Endometrial microvascular endothelial cells (primary cell): Measurements from ENCODE around the gene NDUFS5. TPM values are rescaled to one million over a fixed set of nuclear protein-coding genes. Genes with fewer than 3 reads are reported as not detected.
"Not testable (repeated sequence)": the region's sequence is repeated elsewhere in the genome, so short reads cannot be mapped to it uniquely, and the experiment has no call there.

ENCODE experiments used
- in situ Hi-C: cut with HindIII; loops from 2 replicates; pipeline ENCODE4 v1.10.0; 2017; ENCODE audit warnings: low sequenced_read_pairs, low pct_unique_long_range_greater_than_20kb; ENCODE audit errors: inconsistent ontology term
- total RNA-seq: library from RNA; depleted of rRNA; stranded (reverse); fragments of >200 nt; gene quantifications from one replicate; pipeline ENCODE4 v1.2.3, GENCODE V29; 2015; ENCODE audit errors: inconsistent ontology term

Gene NDUFS5
- 487 TPM for total RNA-seq

DNA sequence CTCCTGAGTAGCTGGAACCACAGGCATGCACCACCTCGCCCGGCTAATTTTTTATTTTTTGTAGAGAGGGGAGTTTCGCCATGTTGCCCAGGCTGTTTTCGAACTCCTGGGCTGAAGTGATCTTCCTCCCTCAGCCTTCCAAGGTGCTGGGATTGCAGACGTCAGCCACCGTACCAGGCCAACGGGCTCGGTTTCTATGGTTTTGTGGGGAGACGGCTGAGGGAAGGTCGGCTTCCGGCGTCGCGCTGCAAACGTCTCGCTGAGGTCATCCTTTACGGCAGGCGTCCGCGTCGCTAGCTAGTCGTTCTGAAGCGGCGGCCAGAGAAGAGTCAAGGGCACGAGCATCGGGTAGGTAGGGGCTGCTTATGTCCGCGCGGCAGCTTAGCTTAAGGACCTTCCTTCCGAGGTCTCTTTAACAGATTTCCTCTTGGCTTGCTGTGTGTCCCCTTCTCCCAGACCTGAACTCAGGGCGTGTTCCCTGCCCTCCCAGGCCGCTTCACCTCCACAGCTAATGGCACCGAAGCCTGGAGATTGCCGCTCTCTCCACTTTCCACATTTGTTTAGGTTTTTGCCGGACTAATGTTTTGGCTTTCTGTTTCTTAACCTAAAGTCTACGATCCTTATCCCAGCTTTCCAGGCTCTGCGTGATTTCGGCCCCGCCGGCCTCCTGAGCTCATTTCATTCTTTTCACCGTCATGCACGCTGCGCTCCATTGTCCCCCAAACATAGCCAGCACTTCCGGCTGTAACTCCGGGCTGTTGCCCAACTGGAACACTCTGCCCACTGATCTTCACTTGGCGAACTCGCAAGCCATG lies at the start of gene NDUFS5:
Gene NDUFS5 (plus strand): TSS at position 300 of the 815 bp plus-strand sequence. CDS start 2,375 bp downstream, outside the sequence.
- in situ Hi-C loops = no loop called here

DNA sequence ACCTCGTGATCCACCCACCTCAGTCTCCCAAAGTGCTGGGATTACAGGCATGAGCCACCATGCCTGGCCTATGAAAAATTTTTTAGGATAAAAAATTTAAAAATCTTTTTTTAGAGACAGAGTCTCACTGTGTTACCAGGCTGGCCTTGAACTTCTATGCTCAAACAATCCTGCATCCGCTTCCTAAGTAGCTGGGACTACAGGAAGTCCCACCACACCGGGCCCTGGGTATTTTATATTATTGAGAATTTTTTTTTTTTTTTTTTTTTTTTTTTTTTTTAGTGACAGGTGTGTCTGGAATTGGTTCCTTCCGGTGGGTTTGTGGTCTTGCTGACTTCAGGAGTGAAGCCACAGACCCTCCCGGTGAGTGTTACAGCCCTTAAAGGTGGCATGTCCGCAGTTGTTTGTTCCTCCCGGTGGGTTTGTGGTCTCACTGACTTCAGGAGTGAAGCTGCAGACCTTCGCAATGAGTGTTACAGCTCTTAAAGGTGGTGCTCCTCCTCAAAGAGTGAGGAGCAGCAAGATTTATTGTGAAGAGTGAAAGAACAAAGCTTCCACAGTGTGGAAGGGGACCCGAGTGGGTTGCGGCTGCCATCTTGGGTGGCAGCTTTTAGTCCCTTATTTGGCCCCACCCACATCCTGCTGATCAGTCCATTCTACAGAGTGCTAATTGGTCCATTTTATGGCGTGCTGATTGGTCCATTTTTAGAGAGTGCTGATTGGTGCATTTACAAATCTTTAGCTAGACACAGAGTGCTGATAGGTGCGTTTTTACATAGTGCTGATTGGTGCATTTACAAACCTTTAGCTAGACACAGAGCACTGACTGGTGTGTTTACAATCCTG lies 48.5 kb upstream of the NDUFS5 start:
- in situ Hi-C loops = not testable (repeated sequence)

DNA sequence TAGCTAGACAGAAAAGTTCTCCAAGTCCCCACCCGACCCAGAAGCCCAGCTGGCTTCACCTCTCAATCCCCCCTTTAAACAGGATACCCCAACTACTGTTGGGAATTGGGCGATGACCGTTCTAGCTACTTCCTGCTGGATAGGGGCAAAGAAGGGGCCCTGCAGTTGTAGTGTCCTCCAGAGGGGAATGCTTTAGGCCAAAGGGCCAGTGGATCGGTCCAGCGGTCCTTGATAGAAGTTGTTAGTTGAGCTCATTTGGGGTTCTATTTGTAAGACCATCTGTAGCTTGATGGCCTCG lies 48.0 kb upstream of the NDUFS5 start:
- in situ Hi-C loops = not testable (repeated sequence)

DNA sequence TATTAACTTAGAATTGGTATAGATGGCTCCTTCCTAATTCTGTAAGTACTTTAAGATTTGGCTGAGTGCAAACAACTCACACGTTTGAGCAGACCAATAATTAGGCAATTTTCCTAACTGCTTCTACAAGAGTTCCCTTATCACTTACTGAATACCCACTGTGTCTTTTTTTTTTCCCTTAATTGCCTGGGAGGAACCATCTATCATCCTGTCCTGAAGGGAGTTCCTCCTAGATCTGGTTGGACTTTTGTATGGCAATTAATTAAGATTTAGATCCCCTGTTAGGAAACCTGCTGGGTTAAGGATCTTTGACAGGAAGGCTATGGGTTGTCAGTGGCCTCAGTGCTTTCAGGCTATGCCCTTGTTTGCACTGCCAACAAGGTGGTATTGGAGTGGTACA lies 46.8 kb upstream of the NDUFS5 start:
- in situ Hi-C loops = not testable (repeated sequence)

DNA sequence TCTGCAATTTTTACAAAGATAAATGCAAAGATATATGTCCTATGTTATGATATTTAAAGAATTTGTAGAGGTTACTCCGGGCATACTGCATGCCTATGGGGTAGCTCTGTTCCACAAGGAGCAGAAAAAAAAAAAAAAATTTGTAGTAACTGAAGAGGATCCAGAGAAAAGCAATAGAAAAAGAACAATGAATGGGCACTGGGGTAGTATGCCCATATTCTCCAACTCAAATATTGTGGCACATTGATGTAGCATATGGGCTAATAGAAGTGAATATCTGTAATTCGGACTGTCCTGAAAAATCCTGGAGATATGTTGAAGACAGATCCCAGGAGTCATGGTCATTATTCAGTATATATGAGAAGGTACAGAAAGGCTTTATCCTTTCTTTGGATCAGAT lies 36.2 kb upstream of the NDUFS5 start:
- in situ Hi-C loops = no loop called here

DNA sequence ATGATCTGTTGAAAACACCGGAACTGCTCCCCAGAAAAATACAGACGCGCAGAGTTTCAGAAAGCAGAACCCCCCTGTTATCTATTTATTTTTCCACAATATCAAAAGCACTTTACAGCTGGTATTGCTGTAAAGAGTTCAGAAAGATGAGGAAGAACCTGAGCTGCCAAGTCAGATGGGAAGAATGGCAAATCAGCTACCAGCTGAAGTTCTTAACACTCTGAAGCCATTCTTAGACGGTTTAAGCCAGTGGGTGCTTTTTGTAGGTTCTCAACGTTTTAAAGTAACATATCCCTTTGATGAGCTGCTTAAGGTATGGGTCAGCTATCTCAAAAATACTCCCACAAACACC lies 35.8 kb upstream of the NDUFS5 start:
- in situ Hi-C loops = no loop called here

DNA sequence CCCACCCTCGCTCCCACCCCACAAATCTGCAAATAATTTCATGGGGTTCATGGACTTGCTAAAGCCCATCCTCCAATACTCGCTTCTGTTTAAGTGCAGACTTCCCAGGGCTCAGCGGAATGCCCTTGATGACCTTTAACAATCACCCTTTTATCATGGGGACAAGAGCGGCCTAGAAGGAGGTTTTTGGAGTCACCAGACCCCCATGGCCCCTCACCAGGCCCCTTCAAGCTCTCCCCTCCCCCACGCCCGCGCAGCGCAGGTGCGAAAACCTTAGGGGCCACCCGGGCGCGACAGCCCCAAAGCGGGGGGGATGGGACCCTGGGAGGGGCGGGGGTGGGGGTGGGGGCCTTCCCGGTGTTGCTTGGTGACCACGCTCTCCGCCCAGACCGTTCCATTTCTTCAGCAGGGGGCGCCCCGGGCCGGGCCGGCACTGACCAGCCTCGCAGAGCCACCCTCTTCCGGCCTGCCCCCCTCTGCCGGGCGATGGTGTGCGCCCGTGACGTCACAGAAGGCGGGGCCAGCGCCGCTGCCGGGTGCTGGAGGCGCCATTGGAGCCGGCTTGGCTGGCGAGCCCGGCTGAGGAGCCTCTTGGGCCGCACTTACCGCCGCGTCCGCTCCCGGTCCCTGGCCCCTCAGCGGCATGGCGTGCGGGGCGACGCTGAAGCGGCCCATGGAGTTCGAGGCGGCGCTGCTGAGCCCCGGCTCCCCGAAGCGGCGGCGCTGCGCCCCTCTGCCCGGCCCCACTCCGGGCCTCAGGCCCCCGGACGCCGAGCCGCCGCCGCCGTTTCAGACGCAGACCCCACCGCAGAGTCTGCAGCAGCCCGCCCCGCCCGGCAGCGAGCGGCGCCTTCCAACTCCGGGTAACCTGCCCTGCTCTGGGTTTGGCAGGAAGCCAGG lies 35.2 kb upstream of the NDUFS5 start, which contains the start of gene AKIRIN1:
Gene AKIRIN1 (plus strand): TSS at position 539 of the 900 bp plus-strand sequence. CDS start 105 bp downstream, at position 644.
- in situ Hi-C loops = no loop called here

DNA sequence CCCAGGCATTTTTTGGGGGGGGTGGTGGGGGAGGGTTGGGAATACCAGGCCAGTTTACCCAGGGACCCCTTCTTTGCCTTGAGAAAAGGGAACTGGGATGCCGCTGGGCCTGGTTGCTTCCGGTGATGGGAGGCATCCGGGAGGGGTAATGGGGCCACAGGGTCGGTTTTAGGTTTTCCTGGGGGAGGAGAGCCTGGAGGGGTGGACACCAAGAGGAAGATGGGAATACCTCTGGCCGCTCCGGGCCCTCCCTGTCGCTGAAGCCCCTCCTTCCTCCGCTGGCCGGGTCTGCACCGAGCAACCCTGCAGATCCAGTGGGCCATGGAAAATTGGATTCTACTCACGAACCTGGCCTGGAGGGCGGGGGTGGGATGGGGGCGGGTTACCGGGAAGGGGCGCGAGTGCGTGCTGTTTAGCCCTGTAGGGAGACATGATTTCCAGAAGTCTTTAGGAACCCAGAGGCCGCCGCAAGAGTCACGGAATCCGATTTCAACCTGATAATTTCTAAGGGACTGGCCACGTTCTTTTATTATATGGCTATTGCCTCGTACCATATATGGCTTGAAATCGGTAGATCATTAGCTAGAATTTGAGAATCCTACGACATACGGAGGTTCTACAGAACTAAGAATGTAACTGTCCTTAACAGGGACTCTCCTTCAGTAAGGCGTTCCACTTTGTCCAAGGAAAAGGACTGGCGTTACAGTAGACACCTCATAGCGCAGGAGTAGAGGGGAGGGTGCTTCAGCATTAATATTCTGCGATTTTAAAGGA lies 34.3 kb upstream of the NDUFS5 start:
- in situ Hi-C loops = no loop called here

DNA sequence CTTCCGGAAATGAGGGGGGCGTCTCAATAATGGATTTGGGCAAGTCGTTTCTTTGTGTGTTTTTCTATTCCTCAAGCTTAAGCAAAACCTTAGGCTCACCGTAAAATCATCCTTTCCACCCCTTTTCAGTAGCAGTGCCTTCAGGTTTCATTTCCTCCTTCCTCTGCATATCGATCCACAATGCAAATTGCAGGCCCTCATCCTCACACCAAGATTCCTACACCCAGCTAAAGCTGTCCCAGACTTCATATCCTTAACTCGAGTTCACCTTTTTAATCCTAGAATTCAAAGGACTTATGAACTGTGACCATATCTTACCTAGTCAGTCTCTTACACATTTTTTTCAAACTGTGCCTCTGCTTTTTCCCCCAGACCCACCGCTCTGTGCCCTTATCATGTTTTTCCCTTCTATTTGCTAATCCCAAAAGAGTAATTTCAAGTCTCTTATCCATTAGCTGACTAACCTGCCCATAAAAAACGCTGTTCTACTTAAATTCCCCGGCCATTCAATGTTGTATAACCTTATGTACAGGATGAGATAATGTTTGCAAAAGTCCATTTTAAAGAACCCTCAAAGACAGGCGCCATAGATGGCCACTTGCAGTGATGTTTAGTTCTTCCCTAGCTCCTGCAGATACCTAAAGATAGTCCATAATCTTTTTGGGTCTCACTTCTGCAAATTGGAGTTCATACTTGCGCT lies 33.6 kb upstream of the NDUFS5 start:
- in situ Hi-C loops = no loop called here

DNA sequence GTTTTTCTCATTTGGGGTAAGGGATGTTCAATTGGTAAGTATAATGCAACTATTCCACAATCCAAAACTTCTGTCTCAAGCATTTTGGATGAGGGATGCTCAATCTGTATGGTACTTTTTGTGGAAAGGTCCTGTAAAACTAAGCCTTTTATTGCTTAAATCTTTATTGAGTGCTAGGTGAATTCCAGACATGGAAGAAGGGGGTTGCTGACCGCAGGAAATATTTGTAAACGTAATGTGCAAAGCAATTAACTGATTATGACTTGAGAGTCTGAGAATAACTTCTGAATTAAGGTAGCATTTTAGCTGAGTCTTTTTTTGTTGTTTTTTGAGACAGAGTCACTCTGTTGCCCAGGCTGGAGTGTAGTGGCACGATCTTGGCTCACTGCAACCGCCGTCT lies 32.0 kb upstream of the NDUFS5 start:
- in situ Hi-C loops = no loop called here

DNA sequence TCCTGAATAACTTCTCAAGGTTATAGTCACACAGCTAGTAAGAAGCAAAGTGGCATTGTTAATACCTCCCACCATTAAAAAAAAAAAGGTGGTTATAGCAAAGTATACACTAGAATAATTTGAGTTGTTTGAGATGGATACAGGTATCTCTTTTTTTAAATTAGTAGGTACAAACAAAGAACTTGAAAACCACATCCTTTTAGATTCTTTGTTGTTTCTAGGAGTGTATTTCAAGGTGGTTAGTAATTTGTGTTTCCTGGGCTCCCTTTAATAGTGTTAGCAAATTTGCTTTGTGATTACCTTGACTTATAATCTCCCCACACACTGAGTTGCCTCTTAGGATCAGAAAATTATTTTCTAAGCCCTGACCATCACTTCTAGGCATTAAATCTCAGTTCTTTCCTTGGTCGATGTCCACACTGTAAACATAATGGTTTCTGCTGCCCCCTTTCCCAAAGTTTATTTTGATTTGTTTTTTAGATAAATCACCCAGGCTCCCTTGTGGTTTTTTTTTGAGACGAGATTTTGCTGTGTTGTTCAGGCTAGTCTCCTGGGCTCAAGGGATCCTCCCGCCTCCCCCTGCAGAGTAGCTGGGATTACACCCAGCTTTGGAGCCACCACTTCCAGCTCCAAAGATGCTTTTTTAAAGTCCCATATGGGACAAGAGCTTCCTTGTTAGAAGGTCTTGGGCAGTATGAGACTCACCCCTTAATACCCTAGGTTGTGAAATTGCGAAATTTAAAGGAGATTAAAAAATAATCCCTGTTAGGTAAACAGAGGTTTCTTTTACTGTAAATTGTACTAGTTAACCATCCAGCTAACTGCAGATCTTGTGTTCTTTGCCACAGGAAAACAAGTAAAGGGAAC lies 28.9 kb upstream of the NDUFS5 start:
- in situ Hi-C loops = no loop called here

DNA sequence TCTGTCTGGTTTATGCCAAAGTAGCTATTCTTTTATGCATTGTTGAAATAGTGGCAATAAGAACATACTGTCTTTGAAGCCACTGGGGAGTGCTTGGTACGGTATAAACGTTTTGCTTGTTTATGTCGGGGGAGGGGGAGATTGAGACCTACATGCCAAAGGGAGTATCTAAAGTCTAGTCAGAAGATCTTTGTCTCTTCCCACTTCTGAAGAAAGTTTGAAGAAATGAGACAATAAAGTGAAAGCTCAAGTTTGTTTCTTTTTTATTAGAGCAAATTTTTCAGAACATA lies 28.3 kb upstream of the NDUFS5 start:
- in situ Hi-C loops = no loop called here

DNA sequence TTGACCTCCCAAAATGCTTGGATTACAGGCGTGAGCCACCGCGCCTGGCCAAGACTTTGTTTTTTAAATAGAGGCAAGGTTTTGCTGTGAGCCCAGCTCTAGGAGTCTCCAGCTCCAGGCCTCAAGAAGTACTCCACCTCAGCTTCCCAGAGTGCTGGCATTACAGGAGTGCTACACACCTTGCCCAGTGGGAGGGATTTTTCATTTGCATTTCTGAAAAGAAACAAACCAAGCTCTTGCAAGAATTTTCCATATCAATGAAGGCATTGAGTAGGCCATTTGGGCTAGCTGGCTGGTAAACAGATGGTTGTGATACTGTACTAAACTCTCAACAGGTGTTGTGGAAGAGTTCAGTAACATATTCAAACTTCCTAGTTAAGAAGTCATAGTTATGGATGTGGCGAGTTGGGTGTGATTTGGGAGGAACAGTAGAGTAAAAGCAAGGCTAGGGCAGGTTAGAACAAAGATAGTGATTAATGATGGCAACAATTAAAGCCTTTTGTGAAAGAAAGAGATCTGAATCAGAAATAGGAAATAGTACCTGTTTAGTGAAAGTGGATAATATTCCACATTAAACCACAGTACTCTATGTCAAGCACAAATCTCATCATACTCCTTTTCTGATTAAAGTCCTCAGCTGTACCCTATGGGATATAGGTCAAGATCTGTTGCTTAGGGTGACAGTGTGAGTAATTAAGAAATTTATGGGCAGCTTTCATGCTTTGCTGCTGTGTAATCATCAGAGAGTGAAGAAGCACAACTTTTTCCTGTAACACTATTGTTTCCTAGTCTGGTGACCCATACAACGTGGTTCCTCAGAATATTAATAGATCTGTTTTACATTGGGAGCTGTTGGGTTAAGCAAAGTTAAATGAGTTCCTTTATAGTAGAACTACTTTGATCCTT lies 24.4 kb upstream of the NDUFS5 start:
- in situ Hi-C loops = no loop called here

DNA sequence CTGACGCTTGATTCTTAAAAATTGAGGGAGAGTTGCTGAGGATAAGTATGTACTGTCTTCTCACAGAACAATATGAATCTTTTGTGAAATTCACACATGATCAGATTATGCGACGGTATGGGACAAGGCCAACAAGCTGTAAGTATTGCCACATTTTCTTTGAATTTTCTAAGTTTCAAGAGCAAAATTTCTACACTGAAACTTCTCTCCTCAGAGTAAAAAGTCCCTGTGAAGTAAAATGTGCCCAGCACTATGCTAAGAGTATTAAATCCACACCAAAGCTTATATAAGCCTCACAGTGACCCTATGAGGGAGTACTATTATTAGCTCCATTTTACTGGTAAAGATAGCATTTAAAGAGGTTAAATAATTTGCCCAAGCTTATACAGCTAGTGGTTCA lies 22.9 kb upstream of the NDUFS5 start:
- in situ Hi-C loops = no loop called here

DNA sequence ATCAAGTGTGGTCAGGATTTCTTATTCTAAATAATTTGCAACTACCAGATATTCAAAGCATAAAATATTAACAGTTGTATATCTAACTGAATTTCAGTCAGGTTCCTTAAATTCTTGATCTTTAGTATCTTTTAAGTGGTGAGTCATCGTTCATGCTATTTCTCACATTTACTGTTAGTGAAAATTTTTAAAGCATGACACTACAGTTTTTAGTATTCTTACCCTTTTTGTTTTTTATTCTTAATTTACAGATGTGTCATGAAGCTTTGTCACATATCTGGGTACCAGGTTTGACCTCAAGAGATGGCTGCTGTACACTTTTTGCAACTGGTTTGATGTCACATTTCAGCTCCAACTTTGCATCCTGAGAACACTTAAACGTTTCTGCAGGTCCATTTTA lies 22.4 kb upstream of the NDUFS5 start:
- in situ Hi-C loops = no loop called here

DNA sequence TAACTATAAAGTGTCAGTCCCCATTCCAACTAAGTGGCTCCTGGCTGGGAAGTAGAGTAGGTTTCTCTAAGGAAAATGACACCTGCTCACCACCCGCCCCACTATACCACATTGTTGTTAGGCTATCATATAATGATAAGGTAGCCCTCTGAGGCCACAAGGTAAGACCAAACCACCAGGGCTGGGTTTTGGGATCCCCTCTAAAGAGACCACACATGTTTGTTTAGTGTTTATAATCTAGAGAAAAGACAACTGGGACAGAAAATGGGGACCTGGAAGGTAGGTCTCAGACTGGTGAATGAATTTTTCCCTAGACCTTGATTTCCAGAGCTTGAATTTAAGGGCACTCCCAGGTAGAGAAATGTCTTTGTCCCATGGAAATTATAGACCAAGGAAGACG lies 19.9 kb upstream of the NDUFS5 start:
- in situ Hi-C loops = no loop called here
